Endothelial cell of umbilical vein (primary cell): ENCODE data around the gene PCARE.

Experiments used
- JUN ChIP-seq: IDR thresholded peaks from 2 replicates; pipeline ENCODE4 v1.6.1; 2011; ENCODE audit warnings: borderline replicate concordance, low read depth; ENCODE audit not compliant: insufficient read length, insufficient read depth
- MAX ChIP-seq: IDR thresholded peaks from 2 replicates; pipeline ENCODE4 v1.6.1; 2011; ENCODE audit not compliant: insufficient read depth, insufficient read length
- POLR2A ChIP-seq: IDR thresholded peaks from 2 replicates; pipeline ENCODE4 v1.6.1; 2012; ENCODE audit warnings: low read depth, mild to moderate bottlenecking, control low read depth, low read length
- POLR2AphosphoS5 ChIP-seq: IDR thresholded peaks from 2 replicates; pipeline ENCODE4 v1.6.1; 2012; ENCODE audit warnings: low read depth, mild to moderate bottlenecking, control low read depth, low read length, moderate library complexity; ENCODE audit not compliant: insufficient read depth
- TF ChIP-seq, protein P1 (sequence below), 2 donors: IDR thresholded peaks; 1 replicate in 1 of 2; 2 replicates in 1 of 2; pipeline ENCODE4 v1.5.1; 2011; ENCODE audit warnings: low read length in 2 of 2, mild to moderate bottlenecking in 2 of 2, moderate library complexity in 2 of 2, control low read depth in 1 of 2, inconsistent platforms in 1 of 2, low read depth in 1 of 2; ENCODE audit not compliant: insufficient read depth in 1 of 2; ENCODE audit errors: extremely low read depth in 1 of 2

GRCh38 chr2:29072971-29073725 lies 1.2 kb downstream of the PCARE start:
- TF ChIP-seq, protein P1, sequence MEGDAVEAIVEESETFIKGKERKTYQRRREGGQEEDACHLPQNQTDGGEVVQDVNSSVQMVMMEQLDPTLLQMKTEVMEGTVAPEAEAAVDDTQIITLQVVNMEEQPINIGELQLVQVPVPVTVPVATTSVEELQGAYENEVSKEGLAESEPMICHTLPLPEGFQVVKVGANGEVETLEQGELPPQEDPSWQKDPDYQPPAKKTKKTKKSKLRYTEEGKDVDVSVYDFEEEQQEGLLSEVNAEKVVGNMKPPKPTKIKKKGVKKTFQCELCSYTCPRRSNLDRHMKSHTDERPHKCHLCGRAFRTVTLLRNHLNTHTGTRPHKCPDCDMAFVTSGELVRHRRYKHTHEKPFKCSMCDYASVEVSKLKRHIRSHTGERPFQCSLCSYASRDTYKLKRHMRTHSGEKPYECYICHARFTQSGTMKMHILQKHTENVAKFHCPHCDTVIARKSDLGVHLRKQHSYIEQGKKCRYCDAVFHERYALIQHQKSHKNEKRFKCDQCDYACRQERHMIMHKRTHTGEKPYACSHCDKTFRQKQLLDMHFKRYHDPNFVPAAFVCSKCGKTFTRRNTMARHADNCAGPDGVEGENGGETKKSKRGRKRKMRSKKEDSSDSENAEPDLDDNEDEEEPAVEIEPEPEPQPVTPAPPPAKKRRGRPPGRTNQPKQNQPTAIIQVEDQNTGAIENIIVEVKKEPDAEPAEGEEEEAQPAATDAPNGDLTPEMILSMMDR (IDR thresholded peaks at IDR 0.05; ENCODE audit: extremely low read depth in 1 of 2, insufficient read depth in 1 of 2, low read depth in 1 of 2, low read length in 2 of 2) = no peak
- no peak for TF ChIP-seq POLR2AphosphoS5
- no peak for TF ChIP-seq POLR2A
- no peak for TF ChIP-seq JUN
- no peak for TF ChIP-seq MAX
